OCI-LY3 (cell line): ENCODE data around the gene ANKRD2.
"Not testable (repeated sequence)": the region's sequence is repeated elsewhere in the genome, so short reads cannot be mapped to it uniquely, and the experiment has no call there.

ENCODE experiments used
- H2AFZ ChIP-seq: fragments of 200-600, 300-600 bp; shearing (Covaris generic); 2 replicates; pipeline ENCODE4 v1.6.0; 2014; ENCODE audit warnings: antibody characterized with exemption, low read depth, low read length
- H3K27ac ChIP-seq: fragments of 200-600, 300-600 bp; sonication (generic); 2 replicates; pipeline ENCODE4 v1.5.1; 2014; ENCODE audit warnings: mild to moderate bottlenecking, low read length, moderate library complexity, mixed read lengths
- H3K27me3 ChIP-seq: fragments of 200-600, 300-600 bp; sonication (generic); 2 replicates; pipeline ENCODE4 v1.6.1; 2014; ENCODE audit warnings: low read depth, low read length, mixed read lengths
- H3K36me3 ChIP-seq: fragments of 200-600, 300-600 bp; sonication (generic); replicated peaks from 2 replicates; pipeline ENCODE3; 2014; ENCODE audit warnings: low read depth, low read length, mixed read lengths
- H3K4me1 ChIP-seq: fragments of 300-600, 200-600 bp; sonication (generic); 2 replicates; pipeline ENCODE4 v1.6.1; 2014; ENCODE audit warnings: low read length, mixed read lengths
- H3K4me2 ChIP-seq: fragments of 200-600, 300-600 bp; sonication (generic); 2 replicates; pipeline ENCODE4 v1.6.1; 2014; ENCODE audit warnings: low read length, mixed read lengths
- H3K4me3 ChIP-seq: fragments of 300-600, 200-600 bp; sonication (generic); 2 replicates; pipeline ENCODE4 v1.5.1; 2014; ENCODE audit warnings: antibody characterized with exemption, mild to moderate bottlenecking, low read length, moderate library complexity
- H3K79me2 ChIP-seq: fragments of 300-600, 200-600 bp; shearing (Covaris generic); 2 replicates; pipeline ENCODE4 v1.6.1; 2014; ENCODE audit warnings: mild to moderate bottlenecking, low read length, mixed read lengths
- H3K9ac ChIP-seq: fragments of 300-600, 200-600 bp; shearing (Covaris generic); 2 replicates; pipeline ENCODE4 v1.6.0; 2014; ENCODE audit warnings: mild to moderate bottlenecking, low read length, moderate library complexity
- H3K9me3 ChIP-seq: fragments of 200-600, 300-600 bp; shearing (Covaris generic); 2 replicates; pipeline ENCODE4 v1.6.1; 2014; ENCODE audit warnings: low read length, mixed read lengths; ENCODE audit not compliant: insufficient read depth
- H4K20me1 ChIP-seq: fragments of 200-600, 300-600 bp; sonication (generic); 2 replicates; pipeline ENCODE4 v1.6.1; 2016; ENCODE audit warnings: low read length, mixed read lengths; ENCODE audit not compliant: insufficient read depth
- EZH2phosphoT487 ChIP-seq: fragments of 200-600 bp; shearing (Covaris generic); IDR thresholded peaks from 2 replicates; pipeline ENCODE4 v1.6.1; 2018; ENCODE audit warnings: antibody characterized with exemption, mixed run types, low read depth
- TF ChIP-seq, protein P1 (sequence below): fragments of 200-600, 300-600 bp; sonication (generic); IDR thresholded peaks from 2 replicates; pipeline ENCODE4 v1.5.1; 2014; ENCODE audit warnings: antibody characterized with exemption, low read length, low read depth

The ANKRD2 gene

DNA sequence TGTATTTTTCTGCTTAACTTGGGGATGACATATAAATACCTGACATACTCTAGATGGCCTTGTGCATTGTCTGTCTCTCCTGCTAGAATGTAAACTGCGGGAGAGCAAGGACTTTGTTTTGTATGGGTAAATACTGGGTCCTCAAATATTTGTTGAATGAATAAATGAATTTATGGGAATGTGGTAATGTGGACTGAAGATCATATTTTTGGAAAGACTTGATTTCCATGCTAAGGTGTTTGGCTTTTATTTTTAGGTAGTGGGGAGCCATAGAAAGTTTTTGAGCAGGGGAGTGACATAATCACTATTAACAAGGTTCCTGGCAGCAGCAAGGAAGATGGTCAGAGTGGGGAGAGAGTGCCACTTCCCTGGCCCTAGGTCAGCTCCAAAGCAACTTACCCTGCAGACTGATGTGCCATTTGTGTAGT, 46.9 kb upstream of the ANKRD2 start:
- no peak overlapping the region for H3K27ac ChIP-seq
- H3K79me2 ChIP-seq: no peaks in the 10 kb centered on the region
- H3K4me1 ChIP-seq: no peaks in the 10 kb centered on the region
- no peak overlapping the region for H3K4me2 ChIP-seq
- H4K20me1 ChIP-seq: no peaks in the 10 kb centered on the region
- no peak overlapping the region for H3K9ac ChIP-seq
- no peak for TF ChIP-seq EZH2phosphoT487
- TF ChIP-seq, protein P1, sequence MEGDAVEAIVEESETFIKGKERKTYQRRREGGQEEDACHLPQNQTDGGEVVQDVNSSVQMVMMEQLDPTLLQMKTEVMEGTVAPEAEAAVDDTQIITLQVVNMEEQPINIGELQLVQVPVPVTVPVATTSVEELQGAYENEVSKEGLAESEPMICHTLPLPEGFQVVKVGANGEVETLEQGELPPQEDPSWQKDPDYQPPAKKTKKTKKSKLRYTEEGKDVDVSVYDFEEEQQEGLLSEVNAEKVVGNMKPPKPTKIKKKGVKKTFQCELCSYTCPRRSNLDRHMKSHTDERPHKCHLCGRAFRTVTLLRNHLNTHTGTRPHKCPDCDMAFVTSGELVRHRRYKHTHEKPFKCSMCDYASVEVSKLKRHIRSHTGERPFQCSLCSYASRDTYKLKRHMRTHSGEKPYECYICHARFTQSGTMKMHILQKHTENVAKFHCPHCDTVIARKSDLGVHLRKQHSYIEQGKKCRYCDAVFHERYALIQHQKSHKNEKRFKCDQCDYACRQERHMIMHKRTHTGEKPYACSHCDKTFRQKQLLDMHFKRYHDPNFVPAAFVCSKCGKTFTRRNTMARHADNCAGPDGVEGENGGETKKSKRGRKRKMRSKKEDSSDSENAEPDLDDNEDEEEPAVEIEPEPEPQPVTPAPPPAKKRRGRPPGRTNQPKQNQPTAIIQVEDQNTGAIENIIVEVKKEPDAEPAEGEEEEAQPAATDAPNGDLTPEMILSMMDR: no peak
- no peaks in the 10 kb centered on the region for H3K36me3 ChIP-seq
- no peaks in the 10 kb centered on the region for H3K27me3 ChIP-seq
- no peak overlapping the region for H2AFZ ChIP-seq
- no peaks in the 10 kb centered on the region for H3K9me3 ChIP-seq
- no peak overlapping the region for H3K4me3 ChIP-seq

DNA sequence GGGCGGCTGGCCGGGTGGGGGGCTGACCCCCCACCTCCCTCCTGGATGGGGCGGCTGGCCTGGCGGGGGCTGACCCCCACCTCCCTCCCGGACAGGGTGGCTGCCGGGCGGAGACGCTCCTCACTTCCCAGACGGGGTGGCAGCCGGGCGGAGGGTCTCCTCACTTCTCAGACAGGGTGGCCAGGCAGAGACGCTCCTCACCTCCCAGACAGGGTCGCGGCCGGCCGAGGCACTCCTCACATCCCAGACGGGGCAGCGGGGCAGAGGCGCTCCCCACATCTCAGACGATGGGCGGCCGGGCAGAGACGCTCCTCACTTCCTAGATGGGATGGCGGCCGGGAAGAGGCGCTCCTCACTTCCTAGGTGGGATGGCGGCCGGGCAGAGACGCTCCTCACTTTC, 43.7 kb upstream of the ANKRD2 start:
- H3K36me3 ChIP-seq, H3K9ac ChIP-seq, H3K4me1 ChIP-seq, H3K27ac ChIP-seq, H3K9me3 ChIP-seq, H3K4me3 ChIP-seq, H3K27me3 ChIP-seq, H2AFZ ChIP-seq, H3K4me2 ChIP-seq, H4K20me1 ChIP-seq, H3K79me2 ChIP-seq: not testable (repeated sequence)

DNA sequence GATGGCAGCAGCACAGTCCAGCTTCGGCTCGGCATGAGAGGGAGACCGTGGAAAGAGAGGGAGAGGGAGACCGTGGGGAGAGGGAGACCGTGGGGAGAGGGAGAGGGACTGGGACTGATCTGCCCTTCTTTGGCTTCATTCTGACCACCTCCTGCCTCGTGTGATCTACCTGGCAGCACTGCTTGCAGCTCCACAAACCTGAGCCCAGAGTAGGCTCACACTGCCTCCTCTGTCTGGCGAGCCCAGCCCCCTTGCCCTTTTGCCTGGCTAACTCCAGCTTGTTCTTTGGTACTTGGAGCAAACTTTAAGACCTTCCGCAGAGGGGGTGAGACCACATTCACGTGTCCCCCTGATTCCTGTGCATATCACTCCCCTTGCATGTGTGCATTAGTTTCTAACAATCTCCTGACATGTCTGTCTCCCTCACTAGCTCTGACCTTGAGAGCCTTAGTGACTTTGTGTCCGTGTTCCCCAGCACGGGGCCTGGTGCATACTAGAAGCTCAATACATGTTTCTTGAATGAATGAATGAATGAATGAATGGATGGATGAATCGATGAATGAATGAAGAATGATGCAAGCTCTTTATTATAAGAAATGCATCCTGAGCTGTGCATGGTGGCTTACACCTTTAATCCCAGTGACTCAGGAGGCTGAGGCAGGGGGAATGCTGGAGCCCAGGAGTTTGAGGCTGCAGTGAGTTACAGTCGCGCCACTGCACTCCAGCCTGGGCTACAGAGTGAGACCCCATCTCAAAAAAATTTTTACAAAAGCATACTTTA, 42.7 kb upstream of the ANKRD2 start:
- H3K9me3 ChIP-seq: no peaks in the 10 kb centered on the region
- H4K20me1 ChIP-seq: no peaks in the 10 kb centered on the region
- no peaks in the 10 kb centered on the region for H3K36me3 ChIP-seq
- H3K27ac ChIP-seq: no peak overlapping the region
- TF ChIP-seq, protein P1: no peak
- TF ChIP-seq EZH2phosphoT487: no peak
- H3K79me2 ChIP-seq: no peaks in the 10 kb centered on the region
- no peak overlapping the region for H2AFZ ChIP-seq
- H3K4me2 ChIP-seq: no peak overlapping the region
- no peaks in the 10 kb centered on the region for H3K27me3 ChIP-seq
- H3K9ac ChIP-seq: no peak overlapping the region
- H3K4me3 ChIP-seq: no peak overlapping the region
- no peaks in the 10 kb centered on the region for H3K4me1 ChIP-seq

DNA sequence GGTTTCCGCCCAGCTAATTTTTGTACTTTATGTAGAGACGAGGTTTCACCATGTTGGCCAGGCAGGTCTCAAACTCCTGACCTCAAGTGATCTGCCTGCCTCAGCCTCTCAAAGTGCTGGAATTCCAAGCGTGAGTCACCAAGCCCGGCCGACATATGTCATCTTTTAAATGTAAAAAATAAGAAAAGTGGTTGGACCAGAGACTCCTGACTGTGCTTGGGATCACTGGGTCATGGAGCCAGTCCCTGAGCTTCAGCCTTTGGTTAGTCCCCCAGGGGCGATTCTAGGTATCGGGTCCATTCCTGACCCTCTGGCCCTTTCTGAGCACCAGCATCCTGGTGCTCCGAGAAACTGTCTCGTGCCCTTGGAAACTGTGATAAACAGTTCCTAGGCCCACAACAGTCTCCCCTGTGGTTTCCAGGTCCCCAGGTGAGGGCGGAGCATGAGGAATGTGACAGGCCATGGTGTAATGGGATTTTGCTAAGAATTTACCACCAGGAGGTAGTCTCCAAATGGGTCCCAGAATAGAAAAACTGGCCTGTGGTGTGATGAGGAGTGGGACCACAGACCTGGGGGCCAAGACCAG, 41.1 kb upstream of the ANKRD2 start:
- Histone ChIP-seq H3K9ac (no peak overlapping the region), H3K79me2 (no peaks in the 10 kb centered on the region), H4K20me1 (no peaks in the 10 kb centered on the region), H3K9me3 (no peaks in the 10 kb centered on the region), H3K27me3 (no peaks in the 10 kb centered on the region), H3K27ac (no peak overlapping the region), H2AFZ (no peak overlapping the region), H3K36me3 (no peaks in the 10 kb centered on the region), H3K4me1 (no peaks in the 10 kb centered on the region), H3K4me2 (no peak overlapping the region), H3K4me3 (no peak overlapping the region)
- no peak for TF ChIP-seq EZH2phosphoT487
- TF ChIP-seq, protein P1: no peak
